AG09309 (cell line): Measurements from ENCODE around the gene CLCNKA.

Experiments used
- DNase-seq: peaks from one replicate; pipeline ENCODE4 v3.0.0-alpha.2; 2010; ENCODE audit warnings: low read depth
- H3K4me3 ChIP-seq: 2 replicates; pipeline ENCODE4 v1.5.1; 2011; ENCODE audit warnings: mild to moderate bottlenecking, low read depth, low read length, moderate library complexity; ENCODE audit not compliant: control insufficient read depth
- TF ChIP-seq, protein P1 (sequence below): IDR thresholded peaks from 2 replicates; pipeline ENCODE4 v1.5.1; 2011; ENCODE audit warnings: mild to moderate bottlenecking, low read depth, low read length, inconsistent platforms; ENCODE audit not compliant: insufficient read depth, control insufficient read depth; ENCODE audit errors: missing control alignments

Gene CLCNKA

DNA sequence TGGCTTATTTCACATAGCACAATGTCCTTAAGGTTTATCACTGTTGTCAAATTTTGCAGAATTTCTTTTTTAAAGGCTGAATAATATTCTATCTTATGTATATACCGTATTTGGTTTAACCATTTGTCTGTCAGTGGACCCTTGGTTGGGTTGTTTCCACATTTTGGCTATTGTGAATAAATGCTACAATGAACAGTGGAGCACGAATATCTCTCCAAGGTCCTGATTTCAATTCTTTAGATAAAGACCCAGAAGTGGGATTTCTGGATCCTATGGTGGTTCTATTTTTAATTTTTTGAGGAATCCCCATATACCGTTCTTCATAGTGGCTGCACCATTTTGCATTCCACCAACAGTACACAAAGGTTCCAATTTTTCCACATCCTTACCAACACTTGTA is 40.2 kb upstream of the CLCNKA start:
- no peak overlapping the region for H3K4me3 ChIP-seq
- no peak for DNase-seq
- TF ChIP-seq, protein P1, sequence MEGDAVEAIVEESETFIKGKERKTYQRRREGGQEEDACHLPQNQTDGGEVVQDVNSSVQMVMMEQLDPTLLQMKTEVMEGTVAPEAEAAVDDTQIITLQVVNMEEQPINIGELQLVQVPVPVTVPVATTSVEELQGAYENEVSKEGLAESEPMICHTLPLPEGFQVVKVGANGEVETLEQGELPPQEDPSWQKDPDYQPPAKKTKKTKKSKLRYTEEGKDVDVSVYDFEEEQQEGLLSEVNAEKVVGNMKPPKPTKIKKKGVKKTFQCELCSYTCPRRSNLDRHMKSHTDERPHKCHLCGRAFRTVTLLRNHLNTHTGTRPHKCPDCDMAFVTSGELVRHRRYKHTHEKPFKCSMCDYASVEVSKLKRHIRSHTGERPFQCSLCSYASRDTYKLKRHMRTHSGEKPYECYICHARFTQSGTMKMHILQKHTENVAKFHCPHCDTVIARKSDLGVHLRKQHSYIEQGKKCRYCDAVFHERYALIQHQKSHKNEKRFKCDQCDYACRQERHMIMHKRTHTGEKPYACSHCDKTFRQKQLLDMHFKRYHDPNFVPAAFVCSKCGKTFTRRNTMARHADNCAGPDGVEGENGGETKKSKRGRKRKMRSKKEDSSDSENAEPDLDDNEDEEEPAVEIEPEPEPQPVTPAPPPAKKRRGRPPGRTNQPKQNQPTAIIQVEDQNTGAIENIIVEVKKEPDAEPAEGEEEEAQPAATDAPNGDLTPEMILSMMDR: no peak

DNA sequence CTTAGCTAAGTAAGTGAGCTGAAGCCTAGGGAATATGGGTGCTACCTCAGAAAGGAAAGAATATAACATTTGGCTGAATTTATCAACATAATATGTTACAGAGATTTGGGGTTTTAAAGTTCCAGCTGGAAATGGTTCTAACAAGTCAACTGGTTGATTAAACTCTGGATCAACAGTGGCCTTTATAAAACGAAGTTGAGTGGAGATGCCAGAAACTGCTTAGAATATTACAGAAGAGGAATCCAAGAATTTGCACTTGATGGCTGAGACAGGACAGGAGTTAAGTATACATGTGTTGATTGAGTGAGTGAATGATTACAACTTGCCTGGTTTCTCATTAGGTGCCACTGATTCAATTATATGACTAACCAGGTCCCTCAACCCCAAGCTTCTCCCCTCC is 38.6 kb upstream of the CLCNKA start:
- no peak overlapping the region for H3K4me3 ChIP-seq
- DNase-seq: no peak
- TF ChIP-seq, protein P1: no peak

DNA sequence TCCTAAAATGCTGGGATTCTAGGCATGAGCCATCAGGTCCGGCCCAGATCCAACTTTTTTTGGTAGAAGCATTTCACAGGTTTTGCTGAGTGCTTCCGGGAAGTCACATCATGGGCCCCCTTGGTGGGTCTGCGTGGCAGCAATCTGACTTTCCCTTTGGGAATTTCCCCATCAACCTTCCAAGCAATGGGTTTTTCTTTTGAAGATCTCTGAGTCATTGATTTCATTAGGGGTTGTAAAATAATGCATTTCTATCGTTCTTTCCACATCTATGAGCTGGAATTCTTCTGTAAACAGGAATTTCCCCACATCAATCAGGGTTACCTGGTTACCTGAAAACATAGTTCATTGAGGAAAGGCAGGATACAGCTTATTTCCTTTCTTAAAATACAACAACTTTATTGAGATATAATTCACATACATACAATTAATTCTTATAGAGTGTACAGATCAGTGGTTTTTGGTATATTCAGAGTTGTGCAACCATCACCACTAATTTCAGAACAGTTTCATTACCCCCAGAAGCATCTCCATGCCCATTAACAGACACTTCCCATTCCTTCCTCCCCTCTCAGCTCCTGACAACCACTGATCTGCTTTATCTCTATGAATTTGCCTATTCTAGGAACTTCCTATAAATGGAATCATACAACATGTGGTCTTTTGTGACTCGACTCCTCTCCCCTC is 36.1 kb upstream of the CLCNKA start:
- no peak for DNase-seq
- TF ChIP-seq, protein P1: no peak
- H3K4me3 ChIP-seq: no peak overlapping the region

DNA sequence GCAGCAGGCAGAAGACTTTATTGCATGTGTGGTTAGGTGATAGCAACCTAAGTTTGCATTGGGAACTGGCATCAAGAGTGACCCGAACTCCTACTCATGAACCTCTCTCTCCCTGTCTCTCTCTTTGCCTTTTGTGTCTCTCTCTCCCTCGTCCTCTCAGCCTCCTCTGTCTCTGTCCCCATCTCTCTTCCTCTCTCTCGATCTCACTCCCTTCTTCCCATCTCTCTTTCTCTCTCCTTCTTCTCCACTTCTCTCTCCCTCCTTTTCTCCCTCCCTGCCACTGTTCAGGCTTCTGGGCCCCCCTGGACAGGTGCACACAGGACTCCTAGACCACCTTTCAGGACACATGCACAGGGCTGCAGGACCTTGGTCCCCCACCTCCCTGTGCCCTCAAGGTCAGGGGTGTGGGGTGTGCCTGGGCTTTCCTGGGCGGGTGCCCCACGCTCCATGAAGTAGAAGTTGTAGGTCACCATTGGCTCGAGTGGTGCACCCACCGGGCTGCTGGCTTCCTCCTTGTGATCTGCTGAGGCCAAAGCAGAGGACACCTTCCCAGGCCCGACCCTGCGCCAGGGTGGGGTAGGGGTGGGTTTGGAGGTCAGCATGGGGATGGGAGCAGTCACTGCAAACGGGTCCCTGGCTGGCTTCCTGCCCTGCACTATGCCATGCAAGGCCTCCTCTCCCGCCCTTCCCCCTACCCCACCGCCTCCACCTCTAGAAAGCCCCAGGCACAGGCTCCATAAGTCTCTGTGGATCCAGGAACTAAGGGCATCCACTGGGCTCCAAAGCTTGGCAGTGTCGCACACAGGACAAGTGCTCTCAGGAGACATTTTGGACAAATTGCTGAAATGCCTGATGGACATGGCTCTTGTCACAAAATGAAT is 32.7 kb upstream of the CLCNKA start:
- TF ChIP-seq, protein P1: no peak
- no peak overlapping the region for H3K4me3 ChIP-seq
- no peak for DNase-seq

DNA sequence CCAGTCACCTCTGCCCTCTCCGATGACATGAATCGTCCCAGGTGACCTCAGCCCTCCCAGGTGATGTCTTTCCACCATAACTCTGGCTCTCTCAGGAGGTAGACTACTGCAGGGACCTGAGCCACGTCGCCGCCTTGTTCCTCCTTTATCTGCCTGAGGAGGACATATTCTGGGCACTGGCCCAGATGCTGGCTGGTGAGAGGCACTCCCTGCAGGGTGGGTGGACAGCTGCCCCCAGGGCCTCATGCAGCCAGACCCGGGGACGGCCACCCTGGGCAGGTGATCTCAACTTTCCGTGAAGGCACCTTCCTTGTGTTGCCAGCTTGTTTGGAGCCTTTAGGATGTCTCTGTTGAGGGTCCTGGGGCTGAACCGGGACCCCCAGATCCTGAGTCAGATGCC is 32.1 kb upstream of the CLCNKA start:
- H3K4me3 ChIP-seq: no peak overlapping the region
- TF ChIP-seq, protein P1: no peak
- DNase-seq: no peak

DNA sequence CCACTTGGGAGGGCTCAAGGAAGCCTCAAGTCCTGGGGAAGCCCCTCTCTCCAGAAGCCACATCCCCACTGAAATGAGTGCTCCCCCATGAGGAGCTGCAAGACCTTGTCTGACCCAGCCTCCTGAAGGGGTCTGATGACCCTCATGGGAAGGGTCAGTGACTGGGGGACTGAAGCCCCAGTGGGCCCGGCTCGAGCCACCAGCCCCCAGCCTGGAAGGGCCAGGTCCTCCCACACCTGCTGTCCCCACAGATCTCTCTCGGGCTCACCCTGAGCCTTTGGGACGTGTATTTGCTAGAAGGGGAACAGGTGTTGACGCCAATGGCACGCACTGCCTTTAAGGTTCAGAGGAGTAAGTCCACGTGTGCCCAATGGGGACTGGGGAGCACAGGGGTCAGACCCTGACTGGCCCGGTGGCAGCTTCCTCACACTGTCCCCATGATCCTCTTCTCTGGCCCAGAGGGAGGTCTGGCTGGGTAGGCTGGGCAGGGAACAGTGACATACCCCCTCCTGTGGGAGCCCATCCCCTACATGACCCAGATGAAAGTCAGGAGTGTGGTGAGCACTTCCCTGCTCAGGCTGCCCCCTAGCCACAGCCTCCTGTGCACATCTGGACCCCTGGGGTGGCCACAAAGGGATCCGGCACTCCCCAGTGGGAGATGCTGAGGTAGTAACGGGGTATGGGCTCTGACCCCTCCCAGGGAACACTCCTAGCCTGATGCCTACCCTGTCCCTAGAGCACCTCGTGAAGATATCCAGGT is 30.2 kb upstream of the CLCNKA start:
- no peak for DNase-seq
- H3K4me3 ChIP-seq: no peak overlapping the region
- TF ChIP-seq, protein P1: no peak
